GM10266 (cell line): ENCODE measurements around the gene SKAP2.
A peak's percentile ranks its signal among the peaks of the same experiment; 100 is the strongest.

ENCODE experiments used
- DNase-seq: peaks from one replicate; pipeline ENCODE4 v3.0.0; 2012; ENCODE audit errors: extremely low spot score
- CTCF ChIP-seq: IDR thresholded peaks from 2 replicates; pipeline ENCODE4 v1.5.1; 2012; ENCODE audit warnings: mild to moderate bottlenecking, low read depth; ENCODE audit not compliant: control insufficient read depth, insufficient read depth; ENCODE audit errors: missing control alignments

SKAP2 gene

DNA sequence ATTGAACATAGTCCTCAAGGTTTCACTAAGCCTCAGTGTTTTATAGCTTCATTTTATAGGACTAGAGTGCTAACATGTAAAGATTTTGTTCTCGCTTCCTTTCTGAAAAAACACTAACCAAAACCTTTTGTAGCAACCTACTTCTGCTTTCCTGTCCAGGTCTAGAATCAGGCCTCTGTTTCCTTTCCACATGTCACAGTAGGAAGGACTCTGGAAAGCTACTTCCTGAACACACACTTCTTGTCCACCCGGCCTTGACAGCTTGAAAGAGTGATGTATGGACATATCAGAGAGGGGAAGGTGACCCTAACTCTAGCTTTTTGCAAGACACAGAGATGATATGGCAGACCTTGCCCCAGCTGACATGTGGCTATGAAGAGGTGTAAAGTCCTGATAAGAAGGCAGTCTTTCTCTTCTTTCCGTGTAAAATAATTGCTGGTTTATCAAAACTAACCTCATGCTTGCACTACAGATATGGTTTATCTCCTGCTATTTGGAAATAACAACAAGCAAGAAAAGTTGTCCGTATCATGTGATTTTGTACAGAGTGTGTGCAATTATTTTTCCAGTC is 175.4 kb downstream of the SKAP2 start:
- TF ChIP-seq CTCF, result no peak
- DNase-seq, result peak; percentile 6

- no peak for DNase-seq
- TF ChIP-seq CTCF, result no peak
Observed at GRCh38 chr7:26688388-26688787, 176.0 kb downstream of the SKAP2 start.

DNA sequence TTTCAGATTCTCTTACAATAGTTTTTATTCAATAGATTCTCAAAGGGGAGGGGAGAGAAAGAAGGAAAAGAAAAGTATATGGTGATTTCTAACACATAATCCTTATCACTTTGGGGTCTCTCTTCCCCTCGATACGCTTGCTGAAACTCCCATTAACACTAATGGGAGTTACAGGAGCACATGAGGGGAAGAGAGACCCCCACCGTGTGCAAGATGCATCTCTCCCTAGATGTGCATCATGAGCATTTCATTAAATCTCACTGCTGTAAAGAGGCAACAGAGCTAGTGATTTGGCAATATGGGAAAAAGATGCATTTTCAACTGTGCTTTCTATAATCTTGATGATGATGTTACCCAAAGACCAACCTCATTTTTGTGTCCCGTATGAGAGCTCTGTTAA is 177.4 kb downstream of the SKAP2 start:
- DNase-seq, result no peak
- TF ChIP-seq CTCF, result no peak

DNA sequence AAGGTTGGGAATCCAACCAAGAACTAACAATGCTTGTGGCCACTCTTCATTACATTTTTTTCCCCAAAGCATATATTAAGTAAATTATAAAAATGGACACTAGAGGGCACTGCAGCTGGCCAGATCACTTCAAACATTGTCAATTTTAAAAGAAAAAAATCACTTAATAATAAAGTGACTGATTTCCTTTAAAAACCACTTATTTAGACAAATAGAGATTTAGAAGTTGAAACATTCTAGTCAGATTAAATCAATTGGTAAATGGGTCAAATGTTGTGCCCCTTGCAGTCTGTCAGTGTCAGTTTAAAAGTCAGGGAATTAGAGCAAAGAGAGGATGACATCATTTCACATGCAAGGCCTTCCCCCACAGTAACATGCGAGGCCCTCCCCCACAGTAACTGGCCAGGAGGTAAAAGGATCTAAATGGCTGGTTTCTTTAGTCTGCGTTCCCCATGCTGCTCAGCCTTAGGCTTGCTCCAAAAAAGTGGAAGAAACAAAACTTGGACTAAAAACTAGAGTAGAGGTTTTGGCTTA is 177.9 kb downstream of the SKAP2 start:
- TF ChIP-seq CTCF, result peak; percentile 52
- DNase-seq, result no peak

DNA sequence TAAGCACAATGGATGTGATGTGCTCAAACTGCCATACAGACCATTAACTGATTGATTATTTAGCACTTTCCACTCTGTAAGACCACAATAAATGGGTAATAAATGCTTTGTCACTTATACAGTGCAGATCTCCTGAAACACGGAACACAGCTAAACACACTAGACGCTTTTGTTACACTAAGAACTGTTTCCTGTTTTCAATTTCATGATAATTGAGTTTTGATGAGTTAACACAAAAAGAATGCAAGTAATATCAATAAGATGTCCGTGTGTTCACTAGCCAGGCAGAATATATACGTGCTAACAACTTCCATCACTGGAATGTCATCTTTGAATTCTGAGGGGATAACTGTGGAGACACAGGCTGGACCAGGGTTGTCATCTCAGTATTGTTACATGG is 178.8 kb downstream of the SKAP2 start:
- no peak for TF ChIP-seq CTCF

DNA sequence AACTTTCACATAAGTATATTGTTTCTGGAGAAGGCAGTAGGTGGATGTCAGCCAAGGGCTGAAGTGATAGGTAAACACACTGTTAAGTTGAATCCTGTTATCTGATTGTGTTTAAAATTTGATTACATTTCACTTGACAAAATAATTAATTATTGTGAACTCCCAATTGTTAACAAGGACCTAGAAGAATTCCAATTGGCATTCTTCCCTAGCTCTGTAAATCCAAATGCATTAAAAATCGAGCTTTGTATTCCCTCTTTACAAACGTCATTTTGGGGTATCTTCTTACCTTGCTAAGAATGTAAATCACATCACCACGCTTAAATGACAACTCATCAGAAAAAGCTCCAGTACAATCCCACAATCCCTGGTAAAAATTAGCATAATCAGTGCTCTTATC is 179.9 kb downstream of the SKAP2 start:
- no peak for DNase-seq
- TF ChIP-seq CTCF, result no peak

More for the DNA sequence above, 178.8 kb downstream of the SKAP2 start:
- DNase-seq, result no peak

DNA sequence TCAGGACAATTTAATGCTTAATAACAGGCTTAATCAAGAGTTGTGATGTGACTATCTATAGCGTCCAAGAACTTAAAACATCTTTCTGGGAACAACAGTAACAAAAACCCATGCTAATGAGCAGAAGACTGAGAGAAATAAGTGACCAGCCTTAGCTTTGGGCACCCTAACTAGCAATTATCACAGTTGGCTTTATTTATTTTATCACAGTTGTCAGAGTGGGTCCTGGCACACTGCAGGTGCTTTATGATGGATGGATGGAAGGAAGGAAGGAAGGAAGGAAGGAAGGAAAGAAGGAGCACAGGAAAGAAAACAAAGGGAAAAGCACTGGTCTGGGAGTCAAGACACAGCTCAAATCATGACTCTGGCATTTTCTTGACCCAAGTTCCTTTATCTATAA is 181.1 kb downstream of the SKAP2 start:
- no peak for DNase-seq
- TF ChIP-seq CTCF, result no peak
